CD4-positive, alpha-beta T cell treated with Interleukin-17A for 4 hours (primary cell): Measurements from ENCODE around the gene CDK14.

ENCODE experiments used
- DNase-seq: peaks from one replicate; pipeline ENCODE4 v3.0.0-alpha.2; 2020; ENCODE audit warnings: mixed read lengths

The CDK14 gene

DNA sequence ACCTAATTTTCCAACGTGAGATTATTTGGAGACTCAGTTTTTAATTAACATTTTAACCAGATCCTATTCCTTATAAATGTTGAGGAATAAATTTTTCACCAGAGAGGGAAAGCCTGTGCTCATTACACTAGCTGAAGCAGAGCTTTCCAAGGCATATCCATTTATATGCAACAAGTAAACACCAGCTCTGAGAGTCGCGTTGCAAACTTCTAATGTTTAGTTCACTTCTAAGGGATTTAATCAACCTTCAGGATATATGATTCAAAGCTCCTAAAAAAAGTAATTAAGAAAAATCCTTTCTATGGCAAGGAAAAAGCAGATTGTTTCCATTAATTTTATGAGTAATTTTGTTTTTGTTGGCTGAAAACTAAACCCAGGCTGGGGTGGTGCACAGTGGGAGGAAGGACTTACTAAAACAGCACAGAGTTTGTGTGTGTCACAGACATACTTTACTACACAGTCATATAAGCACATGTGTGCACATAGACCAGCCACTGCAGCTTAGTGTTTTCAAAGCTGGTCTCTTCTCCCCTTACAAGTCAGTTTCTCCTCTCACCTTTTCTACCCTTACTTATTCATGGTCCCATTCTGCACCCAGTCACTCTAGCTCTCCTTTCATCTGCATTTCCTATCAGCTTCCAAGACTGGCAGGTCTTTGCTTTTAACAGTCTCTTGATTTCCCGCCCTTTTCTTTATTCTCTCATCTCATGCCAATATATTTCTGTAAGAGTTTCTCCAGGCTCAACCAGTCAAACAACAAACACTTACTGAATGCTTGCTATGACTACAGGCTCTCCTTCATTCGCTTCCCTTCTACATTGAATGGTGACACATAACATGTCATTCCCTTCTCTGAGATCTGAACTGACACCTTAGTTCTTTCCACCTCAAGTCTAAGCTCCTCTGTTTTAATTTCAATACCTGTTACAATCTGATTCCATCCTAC, 587.0 kb downstream of the CDK14 start:
- DNase-seq: no peak

DNA sequence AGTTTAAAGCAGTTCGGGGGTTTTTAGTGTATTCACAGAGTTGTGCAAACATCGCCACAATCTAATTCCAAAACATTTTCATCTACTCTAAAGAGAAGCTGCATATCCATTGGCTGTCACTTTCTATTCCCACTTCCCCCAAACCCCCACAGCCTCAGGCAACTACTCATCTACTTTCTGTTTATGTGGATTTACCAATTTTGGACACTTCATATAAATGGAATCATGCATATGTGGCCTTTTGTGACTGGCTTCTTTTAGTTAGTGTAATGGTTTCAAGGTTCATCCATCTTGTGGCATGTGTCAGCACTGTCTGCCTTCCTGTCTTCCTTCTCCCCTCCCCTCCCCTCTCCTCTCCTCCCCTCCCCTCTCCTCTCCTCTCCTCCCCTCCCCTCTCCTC, 589.6 kb downstream of the CDK14 start:
- DNase-seq: no peak

GRCh38 chr7:91187061-91187460, 590.9 kb downstream of the CDK14 start:
- DNase-seq: no peak

- no peak for DNase-seq
These were observed 595.6 kb downstream of the CDK14 start for GRCh38 chr7:91191771-91192170.

DNA sequence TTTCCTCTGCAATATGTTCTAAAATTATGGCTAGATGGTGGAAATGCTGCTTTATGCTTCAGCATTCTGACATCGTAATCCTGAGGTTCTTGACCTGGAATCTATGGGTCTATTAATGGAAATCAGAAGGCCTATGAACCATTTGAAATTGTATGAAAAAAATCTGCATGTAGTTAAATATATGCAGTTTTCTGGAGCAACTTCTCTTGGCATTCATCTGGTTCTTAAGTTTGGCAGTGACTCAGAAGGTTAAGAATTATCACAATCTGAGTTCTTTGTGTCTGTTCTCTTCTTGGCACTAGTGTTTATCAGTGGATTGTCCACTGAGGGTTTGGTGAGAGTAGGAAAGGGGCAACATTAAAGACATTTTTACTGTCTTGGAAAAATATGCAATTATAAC, 597.0 kb downstream of the CDK14 start:
- DNase-seq: no peak

DNA sequence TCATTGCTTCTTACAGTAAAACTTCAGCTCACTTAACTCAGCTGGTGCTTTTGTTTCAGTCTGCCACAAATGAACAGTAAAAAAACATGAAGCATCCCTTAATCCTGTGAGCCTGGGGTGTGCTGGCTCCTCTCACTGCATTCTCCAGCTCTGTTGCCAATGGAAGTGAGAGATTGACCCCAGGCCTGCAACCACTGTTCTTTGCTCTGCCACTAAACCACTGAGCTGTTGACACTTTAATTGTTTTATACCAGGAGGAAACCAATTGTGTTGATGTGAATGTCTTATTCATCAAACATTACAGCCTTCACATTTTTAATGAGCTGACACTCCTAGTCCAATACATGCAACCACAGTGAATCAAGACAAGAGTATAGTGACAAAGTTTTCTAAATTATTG, 598.7 kb downstream of the CDK14 start:
- no peak for DNase-seq

DNA sequence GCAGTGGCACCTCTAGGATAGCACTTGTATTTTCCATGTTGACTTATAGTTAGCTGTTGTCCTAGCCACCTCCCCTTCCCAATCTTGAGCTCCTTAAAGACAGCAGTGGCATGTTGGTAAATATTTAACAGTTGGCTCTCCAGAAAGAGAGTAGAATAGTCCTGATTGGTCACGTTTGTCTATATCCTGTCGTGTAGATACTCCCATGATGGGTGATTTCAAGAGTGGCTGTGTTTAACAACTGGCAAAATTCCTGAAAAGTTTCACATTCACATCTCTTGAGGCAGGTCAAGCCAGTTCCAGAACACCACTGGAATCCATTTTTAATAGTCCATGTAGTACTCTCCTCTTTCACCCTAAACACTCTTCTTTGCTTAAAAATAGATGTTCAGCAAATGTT, 599.9 kb downstream of the CDK14 start:
- no peak for DNase-seq

DNA sequence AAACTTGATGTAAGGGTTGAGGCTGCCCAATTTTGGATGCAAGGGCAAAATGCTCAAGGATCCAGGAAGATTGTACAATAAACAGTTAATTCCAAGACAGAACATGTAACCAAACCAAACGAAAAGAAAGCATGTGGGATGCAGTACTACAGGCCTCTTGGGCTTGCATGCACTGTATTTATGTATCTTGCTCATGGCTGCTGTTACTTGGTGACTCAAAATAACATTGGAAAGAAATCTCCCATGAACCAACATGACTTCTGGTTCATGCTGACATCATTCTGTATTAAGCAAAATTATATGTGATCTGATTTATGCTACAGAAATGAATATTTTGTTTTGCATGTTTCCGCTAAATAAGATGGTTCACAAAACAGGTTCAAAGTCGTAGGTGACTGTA, 602.2 kb downstream of the CDK14 start:
- DNase-seq: no peak

DNA sequence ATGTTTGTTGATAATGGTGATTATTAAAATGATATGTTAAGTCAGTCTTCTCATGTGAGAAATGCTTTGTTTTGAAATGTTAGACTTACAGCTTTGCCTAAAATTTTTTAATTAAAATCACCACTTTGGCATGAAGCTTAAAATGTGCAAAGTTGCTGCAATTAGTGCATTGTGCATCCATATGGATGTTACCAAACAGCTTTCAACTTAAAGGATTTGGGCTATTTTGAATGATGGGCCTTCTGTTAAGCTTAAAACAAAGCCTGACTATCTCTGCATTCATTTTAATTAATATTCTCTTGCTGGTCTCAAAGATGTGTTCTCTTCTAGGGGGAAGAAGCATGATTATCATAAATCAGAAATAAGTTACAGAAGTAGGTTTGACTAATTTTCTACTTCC, 603.5 kb downstream of the CDK14 start:
- DNase-seq: no peak

DNA sequence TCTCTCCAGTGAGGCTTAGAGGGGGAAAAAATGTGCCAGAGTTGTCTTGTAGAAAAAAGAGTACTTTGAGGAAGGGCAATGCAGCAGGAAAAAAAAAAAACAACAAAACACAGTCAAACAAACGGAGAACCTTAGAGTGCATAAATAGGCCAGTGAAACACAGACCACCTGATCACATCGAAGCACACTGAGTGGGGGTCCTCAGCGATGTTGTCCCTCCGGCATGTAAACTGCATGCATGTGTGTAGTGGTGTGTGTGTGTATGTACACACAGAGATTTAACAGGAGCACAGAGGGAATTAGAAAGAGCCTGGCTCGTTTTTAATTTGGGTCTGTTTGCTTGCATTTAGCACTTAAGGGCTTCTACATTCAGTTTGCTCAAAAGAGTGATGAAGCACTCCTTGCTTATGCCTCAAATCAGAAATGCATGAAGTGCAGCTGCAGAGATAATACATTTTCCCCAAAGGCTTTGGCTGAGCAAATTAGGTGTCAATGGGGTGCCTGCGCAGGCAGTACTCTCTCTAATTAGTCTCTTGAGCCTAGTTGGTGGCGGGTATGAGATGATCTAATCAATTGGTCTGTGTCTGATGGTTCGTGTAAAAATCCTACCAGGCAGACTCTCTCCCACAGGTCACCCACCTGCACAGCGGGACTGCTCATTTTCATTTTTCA, 605.5 kb downstream of the CDK14 start:
- DNase-seq: no peak

DNA sequence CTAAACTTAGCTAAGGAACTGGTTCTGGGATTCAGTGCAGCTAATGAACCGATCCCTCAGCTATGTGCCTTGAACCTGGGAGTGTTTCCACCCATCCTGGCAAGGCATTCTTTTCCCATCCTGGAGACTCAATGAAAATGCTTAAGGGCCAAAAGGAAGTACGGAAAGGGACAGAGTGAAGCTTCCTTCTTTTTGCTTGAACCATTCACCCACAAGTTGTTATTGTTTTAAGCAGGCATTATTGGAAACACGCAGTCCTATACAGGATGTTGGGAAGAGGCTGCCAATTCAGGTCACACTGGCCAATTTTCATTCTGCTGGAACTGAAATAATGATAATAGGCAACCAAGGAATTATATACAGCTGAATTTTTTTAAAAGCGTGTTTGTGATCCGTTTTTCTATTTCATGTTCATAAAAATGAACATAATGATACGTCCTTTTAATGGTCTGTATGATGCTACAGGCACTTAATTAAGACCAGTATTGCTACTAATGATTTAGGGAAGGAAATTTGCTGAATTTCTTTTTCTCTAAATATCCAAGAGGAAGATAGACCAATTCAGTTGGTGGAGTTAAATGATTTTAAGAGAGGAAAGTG, 610.3 kb downstream of the CDK14 start:
- no peak for DNase-seq

DNA sequence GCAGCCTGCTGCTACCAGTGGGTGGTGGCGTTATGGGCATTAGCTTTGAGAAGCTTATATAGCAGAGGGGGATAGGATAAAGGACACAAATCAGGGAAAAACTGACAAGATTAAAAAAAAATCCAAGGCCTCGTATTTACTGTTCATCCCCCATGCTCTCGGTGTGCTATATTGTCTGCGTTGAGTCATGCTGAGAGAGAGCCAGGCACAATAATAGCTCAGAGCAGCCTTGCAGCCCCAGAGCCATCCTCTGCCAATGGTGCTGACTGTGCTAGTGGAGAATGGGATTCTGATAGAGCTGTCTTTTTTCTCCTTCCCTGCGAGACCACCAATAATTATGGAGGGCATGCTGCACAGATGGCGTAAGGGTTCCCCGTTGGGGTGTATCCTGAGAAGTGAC, 616.5 kb downstream of the CDK14 start:
- DNase-seq: no peak

DNA sequence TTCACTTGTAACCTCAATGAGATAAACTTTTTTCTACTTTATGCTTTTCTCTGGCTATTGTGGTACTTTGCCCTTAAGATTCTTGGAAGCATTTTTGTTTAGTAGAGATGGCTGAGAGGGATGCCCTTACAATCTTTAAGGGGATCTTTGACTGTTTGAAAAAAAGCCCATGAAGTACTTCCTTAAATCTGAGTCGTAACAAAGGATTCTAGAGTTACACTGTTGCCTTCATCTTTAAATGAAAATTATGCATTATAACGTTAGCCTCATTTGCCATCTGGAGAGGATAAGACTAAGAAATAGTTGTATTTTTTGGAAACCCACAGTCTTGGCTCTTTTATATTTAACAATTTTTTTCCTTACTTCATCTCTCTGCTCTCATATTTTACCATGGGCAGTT, 630.3 kb downstream of the CDK14 start:
- no peak for DNase-seq

GRCh38 chr7:91228327-91228726, 632.2 kb downstream of the CDK14 start:
- DNase-seq: no peak

DNA sequence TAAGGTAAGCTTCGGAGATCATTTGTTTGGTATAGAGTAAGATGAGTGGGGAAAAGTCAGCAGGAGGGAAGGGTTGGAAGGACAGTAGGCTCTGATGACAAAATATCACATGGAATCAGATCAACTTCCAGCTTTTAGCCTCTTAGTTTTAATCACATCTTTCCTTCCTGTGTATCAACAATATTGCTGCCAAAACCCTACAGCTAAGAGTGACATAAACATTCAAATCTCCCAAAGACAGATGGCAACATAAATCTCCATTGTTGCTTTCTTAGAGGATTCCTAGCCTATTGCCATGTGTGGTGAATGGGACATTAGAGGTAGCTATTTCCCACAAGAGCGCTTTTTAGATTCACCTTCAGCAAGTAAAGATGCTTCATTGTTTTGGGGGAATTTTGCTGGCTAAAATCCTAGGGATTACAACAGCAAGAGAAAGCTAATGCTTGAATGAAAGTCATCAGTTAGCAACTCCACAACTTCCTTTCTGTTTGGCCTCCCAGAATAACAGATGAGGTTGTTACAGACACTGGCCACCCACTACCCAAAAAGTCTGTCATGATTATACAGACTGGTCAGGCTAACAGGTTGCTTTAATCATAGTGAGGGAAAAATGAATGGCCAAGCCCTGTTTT, 632.9 kb downstream of the CDK14 start:
- no peak for DNase-seq

DNA sequence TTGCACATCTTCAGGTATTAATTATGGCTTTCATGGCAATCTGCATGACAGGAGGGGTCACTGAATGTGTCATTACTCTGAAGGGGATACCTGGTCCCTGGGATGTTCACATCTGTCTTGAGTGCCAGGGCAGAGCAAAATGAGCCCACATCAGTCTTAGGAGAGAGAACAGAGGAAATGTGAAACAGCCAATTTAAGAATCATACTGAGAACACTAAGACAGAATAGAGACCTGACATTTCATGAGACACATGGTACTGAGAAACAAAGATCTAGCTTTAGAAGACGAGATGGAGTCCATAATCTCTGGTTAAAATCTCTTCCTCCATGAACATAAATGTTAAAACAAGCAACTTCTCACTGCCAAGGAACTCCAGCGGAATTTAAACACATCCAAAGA, 634.0 kb downstream of the CDK14 start:
- DNase-seq: no peak

GRCh38 chr7:91230503-91230902, 634.4 kb downstream of the CDK14 start:
- no peak for DNase-seq

DNA sequence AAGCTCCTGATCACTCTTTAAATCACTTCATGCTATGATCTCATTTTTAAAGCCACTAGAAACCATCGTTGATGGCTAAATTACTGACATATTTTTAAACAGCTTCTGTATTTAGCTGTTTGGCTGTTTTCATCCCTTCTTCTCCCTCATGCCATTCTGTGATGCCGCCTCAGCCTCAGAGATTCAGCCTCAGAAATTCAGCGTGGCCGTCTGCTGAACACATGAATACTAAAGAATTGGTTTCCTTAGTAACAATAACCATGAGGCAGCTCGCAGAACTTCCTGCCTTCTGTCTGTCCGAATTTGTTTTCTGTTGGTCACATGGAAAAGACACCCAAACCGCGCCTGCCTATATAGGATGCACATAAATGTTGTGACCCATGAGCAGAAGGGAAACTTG, 637.1 kb downstream of the CDK14 start:
- no peak for DNase-seq

- no peak for DNase-seq
These were observed 639.2 kb downstream of the CDK14 start for GRCh38 chr7:91235211-91235832.

- no peak for DNase-seq
These were observed 643.1 kb downstream of the CDK14 start for GRCh38 chr7:91239171-91239604.

DNA sequence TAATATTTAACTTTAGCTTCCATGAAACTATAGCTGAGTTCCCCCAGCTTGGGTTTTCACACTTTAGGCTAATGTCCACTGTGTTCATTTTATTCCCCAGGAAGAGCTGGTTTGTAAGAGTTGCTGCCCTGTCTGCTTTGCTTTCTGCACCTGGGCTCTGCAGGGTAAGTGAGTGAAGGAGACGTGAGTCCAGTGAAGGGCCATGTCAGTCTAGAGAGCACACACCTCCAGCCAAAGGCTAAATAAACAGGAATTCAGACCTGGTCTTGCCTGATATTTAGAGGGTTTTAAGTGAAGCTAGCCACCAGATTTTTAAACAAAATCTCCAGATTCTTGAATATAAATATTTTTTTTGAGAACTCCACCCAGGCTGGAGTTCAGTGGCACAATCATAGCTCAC, 643.7 kb downstream of the CDK14 start:
- no peak for DNase-seq

DNA sequence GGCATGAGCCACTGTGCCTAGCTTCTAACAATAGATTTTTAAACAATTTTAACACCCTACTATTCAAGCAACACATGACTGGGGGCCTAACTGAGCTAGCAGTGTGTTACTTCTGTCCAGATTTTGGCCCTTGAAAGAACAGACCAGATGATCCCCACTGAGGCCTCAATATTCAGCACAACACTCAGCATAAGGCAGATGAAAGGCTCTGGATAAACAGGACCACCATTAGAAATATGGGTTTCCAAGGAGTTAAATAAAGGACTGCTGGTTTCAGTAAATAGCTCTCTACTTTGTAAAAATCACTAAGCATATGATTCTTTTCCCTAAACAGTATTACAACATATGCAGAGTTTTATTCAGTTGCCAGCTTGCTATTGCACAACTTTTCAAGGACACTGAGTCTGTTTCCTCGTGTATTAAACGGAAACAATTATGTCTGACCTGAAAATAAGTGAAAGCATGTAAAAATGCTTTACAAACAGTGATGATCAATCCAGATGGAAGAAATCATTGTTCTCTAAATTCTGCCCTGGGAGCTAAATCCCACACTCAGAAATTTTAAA, 644.3 kb downstream of the CDK14 start:
- DNase-seq: no peak
